Measurements from ENCODE around the gene FKBP14.

FKBP14 gene

GRCh38 chr7:30005464-30005863 is 21.0 kb downstream of the FKBP14 start:
- ATAC-seq = no peak
- TF ChIP-seq ZC3H10 (CRISPR knock-in tag; IDR thresholded peaks at IDR 0.05) = no peak

- no peak for ATAC-seq
- TF ChIP-seq ZNF8 (CRISPR knock-in tag; IDR thresholded peaks at IDR 0.05) (no peak), TOX (CRISPR knock-in tag; IDR thresholded peaks at IDR 0.05; ENCODE audit: borderline replicate concordance) (no peak), TCF4 (CRISPR knock-in tag; IDR thresholded peaks at IDR 0.05; ENCODE audit: borderline replicate concordance) (no peak), CSDC2 (CRISPR knock-in tag; IDR thresholded peaks at IDR 0.05) (no peak), ISL1 (CRISPR knock-in tag; IDR thresholded peaks at IDR 0.05) (no peak), BACH2 (CRISPR knock-in tag; IDR thresholded peaks at IDR 0.05; ENCODE audit: borderline replicate concordance) (no peak), SNAI2 (CRISPR knock-in tag; IDR thresholded peaks at IDR 0.05) (no peak), ZNF70 (CRISPR knock-in tag; IDR thresholded peaks at IDR 0.05) (no peak), ESRRG (CRISPR knock-in tag; IDR thresholded peaks at IDR 0.05) (no peak), ZNF565 (CRISPR knock-in tag; conservative IDR thresholded peaks at IDR 0.05; ENCODE audit: low read depth) (no peak), ZFP30 (CRISPR knock-in tag; IDR thresholded peaks at IDR 0.05) (no peak), GLIS3 (CRISPR knock-in tag; IDR thresholded peaks at IDR 0.05) (no peak), ZFP3 (CRISPR knock-in tag; IDR thresholded peaks at IDR 0.05) (no peak)
- TF ChIP-seq, protein P1, sequence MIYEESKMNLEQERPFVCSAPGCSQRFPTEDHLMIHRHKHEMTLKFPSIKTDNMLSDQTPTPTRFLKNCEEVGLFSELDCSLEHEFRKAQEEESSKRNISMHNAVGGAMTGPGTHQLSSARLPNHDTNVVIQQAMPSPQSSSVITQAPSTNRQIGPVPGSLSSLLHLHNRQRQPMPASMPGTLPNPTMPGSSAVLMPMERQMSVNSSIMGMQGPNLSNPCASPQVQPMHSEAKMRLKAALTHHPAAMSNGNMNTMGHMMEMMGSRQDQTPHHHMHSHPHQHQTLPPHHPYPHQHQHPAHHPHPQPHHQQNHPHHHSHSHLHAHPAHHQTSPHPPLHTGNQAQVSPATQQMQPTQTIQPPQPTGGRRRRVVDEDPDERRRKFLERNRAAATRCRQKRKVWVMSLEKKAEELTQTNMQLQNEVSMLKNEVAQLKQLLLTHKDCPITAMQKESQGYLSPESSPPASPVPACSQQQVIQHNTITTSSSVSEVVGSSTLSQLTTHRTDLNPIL (CRISPR knock-in tag; IDR thresholded peaks at IDR 0.05; ENCODE audit: low read depth) = no peak
- TF ChIP-seq, protein P2, sequence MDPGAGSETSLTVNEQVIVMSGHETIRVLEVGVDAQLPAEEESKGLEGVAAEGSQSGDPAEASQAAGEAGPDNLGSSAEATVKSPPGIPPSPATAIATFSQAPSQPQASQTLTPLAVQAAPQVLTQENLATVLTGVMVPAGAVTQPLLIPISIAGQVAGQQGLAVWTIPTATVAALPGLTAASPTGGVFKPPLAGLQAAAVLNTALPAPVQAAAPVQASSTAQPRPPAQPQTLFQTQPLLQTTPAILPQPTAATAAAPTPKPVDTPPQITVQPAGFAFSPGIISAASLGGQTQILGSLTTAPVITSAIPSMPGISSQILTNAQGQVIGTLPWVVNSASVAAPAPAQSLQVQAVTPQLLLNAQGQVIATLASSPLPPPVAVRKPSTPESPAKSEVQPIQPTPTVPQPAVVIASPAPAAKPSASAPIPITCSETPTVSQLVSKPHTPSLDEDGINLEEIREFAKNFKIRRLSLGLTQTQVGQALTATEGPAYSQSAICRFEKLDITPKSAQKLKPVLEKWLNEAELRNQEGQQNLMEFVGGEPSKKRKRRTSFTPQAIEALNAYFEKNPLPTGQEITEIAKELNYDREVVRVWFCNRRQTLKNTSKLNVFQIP (CRISPR knock-in tag; IDR thresholded peaks at IDR 0.05; ENCODE audit: borderline replicate concordance, low read depth) = no peak
- TF ChIP-seq, protein P3, sequence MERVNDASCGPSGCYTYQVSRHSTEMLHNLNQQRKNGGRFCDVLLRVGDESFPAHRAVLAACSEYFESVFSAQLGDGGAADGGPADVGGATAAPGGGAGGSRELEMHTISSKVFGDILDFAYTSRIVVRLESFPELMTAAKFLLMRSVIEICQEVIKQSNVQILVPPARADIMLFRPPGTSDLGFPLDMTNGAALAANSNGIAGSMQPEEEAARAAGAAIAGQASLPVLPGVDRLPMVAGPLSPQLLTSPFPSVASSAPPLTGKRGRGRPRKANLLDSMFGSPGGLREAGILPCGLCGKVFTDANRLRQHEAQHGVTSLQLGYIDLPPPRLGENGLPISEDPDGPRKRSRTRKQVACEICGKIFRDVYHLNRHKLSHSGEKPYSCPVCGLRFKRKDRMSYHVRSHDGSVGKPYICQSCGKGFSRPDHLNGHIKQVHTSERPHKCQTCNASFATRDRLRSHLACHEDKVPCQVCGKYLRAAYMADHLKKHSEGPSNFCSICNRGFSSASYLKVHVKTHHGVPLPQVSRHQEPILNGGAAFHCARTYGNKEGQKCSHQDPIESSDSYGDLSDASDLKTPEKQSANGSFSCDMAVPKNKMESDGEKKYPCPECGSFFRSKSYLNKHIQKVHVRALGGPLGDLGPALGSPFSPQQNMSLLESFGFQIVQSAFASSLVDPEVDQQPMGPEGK (CRISPR knock-in tag; IDR thresholded peaks at IDR 0.05; ENCODE audit: borderline replicate concordance) = no peak
Measured at GRCh38 chr7:30003098-30003497, 23.4 kb downstream of the FKBP14 start.

DNA sequence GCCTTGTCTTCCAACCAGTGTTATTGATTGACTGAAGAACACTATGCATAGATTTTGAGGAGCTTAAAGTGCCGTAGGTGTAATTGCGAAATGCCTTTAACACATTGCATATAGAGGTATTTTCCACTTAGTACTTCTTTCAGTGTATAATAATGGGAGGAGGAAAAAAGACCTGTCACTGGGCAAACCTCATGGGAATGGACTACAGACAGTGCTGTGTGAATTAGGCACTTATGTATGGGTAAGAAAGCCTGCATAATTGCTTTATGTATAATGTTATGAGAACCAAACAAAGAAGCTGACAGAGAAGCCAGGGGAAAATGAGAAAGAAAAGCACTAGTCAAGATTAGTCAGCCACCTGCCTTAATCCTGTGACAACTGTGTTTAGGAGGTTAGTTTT is 24.5 kb downstream of the FKBP14 start:
- no peak for ATAC-seq
- TF ChIP-seq CSDC2 (CRISPR knock-in tag; IDR thresholded peaks at IDR 0.05) (no peak), ZC3H10 (CRISPR knock-in tag; IDR thresholded peaks at IDR 0.05) (no peak), ZNF8 (CRISPR knock-in tag; IDR thresholded peaks at IDR 0.05) (no peak), ZNF70 (CRISPR knock-in tag; IDR thresholded peaks at IDR 0.05) (no peak), RARB (CRISPR knock-in tag; IDR thresholded peaks at IDR 0.05) (no peak), ZFP30 (CRISPR knock-in tag; IDR thresholded peaks at IDR 0.05) (no peak), SNAI2 (CRISPR knock-in tag; IDR thresholded peaks at IDR 0.05) (no peak), OSR1 (CRISPR knock-in tag; IDR thresholded peaks at IDR 0.05) (no peak), GLIS3 (CRISPR knock-in tag; IDR thresholded peaks at IDR 0.05) (no peak), ZFP3 (CRISPR knock-in tag; IDR thresholded peaks at IDR 0.05) (no peak), ESRRG (CRISPR knock-in tag; IDR thresholded peaks at IDR 0.05) (no peak)
- TF ChIP-seq, protein P1 (CRISPR knock-in tag; IDR thresholded peaks at IDR 0.05; ENCODE audit: low read depth) = no peak
- TF ChIP-seq, protein P4, sequence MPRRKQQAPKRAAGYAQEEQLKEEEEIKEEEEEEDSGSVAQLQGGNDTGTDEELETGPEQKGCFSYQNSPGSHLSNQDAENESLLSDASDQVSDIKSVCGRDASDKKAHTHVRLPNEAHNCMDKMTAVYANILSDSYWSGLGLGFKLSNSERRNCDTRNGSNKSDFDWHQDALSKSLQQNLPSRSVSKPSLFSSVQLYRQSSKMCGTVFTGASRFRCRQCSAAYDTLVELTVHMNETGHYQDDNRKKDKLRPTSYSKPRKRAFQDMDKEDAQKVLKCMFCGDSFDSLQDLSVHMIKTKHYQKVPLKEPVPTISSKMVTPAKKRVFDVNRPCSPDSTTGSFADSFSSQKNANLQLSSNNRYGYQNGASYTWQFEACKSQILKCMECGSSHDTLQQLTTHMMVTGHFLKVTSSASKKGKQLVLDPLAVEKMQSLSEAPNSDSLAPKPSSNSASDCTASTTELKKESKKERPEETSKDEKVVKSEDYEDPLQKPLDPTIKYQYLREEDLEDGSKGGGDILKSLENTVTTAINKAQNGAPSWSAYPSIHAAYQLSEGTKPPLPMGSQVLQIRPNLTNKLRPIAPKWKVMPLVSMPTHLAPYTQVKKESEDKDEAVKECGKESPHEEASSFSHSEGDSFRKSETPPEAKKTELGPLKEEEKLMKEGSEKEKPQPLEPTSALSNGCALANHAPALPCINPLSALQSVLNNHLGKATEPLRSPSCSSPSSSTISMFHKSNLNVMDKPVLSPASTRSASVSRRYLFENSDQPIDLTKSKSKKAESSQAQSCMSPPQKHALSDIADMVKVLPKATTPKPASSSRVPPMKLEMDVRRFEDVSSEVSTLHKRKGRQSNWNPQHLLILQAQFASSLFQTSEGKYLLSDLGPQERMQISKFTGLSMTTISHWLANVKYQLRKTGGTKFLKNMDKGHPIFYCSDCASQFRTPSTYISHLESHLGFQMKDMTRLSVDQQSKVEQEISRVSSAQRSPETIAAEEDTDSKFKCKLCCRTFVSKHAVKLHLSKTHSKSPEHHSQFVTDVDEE (CRISPR knock-in tag; IDR thresholded peaks at IDR 0.05) = no peak

GRCh38 chr7:29998489-29998888 is 28.0 kb downstream of the FKBP14 start:
- TF ChIP-seq, protein P4 (CRISPR knock-in tag; IDR thresholded peaks at IDR 0.05) = no peak
- no peak for TF ChIP-seq SNAI2 (CRISPR knock-in tag; IDR thresholded peaks at IDR 0.05)
- no peak for TF ChIP-seq GLIS3 (CRISPR knock-in tag; IDR thresholded peaks at IDR 0.05)
- no peak for TF ChIP-seq PPARA (CRISPR knock-in tag; IDR thresholded peaks at IDR 0.05; ENCODE audit: borderline replicate concordance)
- TF ChIP-seq RARB (CRISPR knock-in tag; IDR thresholded peaks at IDR 0.05) = no peak
- no peak for TF ChIP-seq BACH2 (CRISPR knock-in tag; IDR thresholded peaks at IDR 0.05; ENCODE audit: borderline replicate concordance)
- no peak for TF ChIP-seq ISL1 (CRISPR knock-in tag; IDR thresholded peaks at IDR 0.05)
- TF ChIP-seq, protein P1 (CRISPR knock-in tag; IDR thresholded peaks at IDR 0.05; ENCODE audit: low read depth) = no peak
- TF ChIP-seq ZNF70 (CRISPR knock-in tag; IDR thresholded peaks at IDR 0.05) = no peak
- TF ChIP-seq ZFP30 (CRISPR knock-in tag; IDR thresholded peaks at IDR 0.05) = no peak
- no peak for TF ChIP-seq ZNF8 (CRISPR knock-in tag; IDR thresholded peaks at IDR 0.05)
- ATAC-seq = no peak

Data from SK-N-SH treated with all-trans-retinoic acid at 6 μM for 48 hours (cell line).